Hepatocyte (in vitro differentiated cells): ENCODE results near the gene PRR3. TPM values are rescaled to one million over a fixed set of nuclear protein-coding genes. Genes with fewer than 3 reads are reported as not detected.

ENCODE experiments used
- DNase-seq: peaks from one replicate; pipeline ENCODE4 v3.0.0-alpha.2; 2016; ENCODE audit warnings: low spot score
- H2AFZ ChIP-seq: fragments of 200-600 bp; sonication (generic); 2 replicates; pipeline ENCODE4 v1.6.0; 2016; ENCODE audit warnings: antibody characterized with exemption, mild to moderate bottlenecking
- H3K27ac ChIP-seq: fragments of 200-600 bp; sonication (generic); 2 replicates; pipeline ENCODE4 v1.5.1; 2016; ENCODE audit warnings: mild to moderate bottlenecking
- H3K27me3 ChIP-seq: fragments of 200-600 bp; sonication (generic); 2 replicates; pipeline ENCODE4 v1.6.1; 2016
- H3K36me3 ChIP-seq: fragments of 200-600 bp; sonication (generic); replicated peaks from 2 replicates; pipeline ENCODE4 v1.5.1; 2016; ENCODE audit warnings: low read depth; ENCODE audit not compliant: insufficient read depth
- H3K4me1 ChIP-seq: fragments of 200-600 bp; sonication (generic); 2 replicates; pipeline ENCODE4 v1.5.1; 2016; ENCODE audit warnings: mild to moderate bottlenecking, moderate library complexity; ENCODE audit not compliant: insufficient read depth
- H3K4me2 ChIP-seq: fragments of 200-600 bp; sonication (generic); 2 replicates; pipeline ENCODE4 v1.6.0; 2016
- H3K4me3 ChIP-seq: fragments of 200-600 bp; sonication (generic); 2 replicates; pipeline ENCODE4 v1.5.1; 2016; ENCODE audit warnings: mild to moderate bottlenecking
- H3K79me2 ChIP-seq: fragments of 200-600 bp; sonication (generic); 2 replicates; pipeline ENCODE4 v1.6.0; 2017; ENCODE audit warnings: mild to moderate bottlenecking
- H3K9me2 ChIP-seq: fragments of 200-600 bp; sonication (generic); replicated peaks from 2 replicates; pipeline ENCODE4 v1.6.0; 2017; ENCODE audit warnings: mild to moderate bottlenecking; ENCODE audit not compliant: insufficient read depth
- H3K9me3 ChIP-seq: fragments of 200-600 bp; sonication (generic); 2 replicates; pipeline ENCODE4 v1.5.1; 2016; ENCODE audit warnings: low read depth, mild to moderate bottlenecking
- H4K20me1 ChIP-seq: fragments of 200-600 bp; sonication (generic); 2 replicates; pipeline ENCODE4 v1.6.0; 2016; ENCODE audit warnings: mild to moderate bottlenecking; ENCODE audit not compliant: insufficient read depth, poor library complexity, severe bottlenecking
- EZH2 ChIP-seq: fragments of 200-600 bp; sonication (generic); IDR thresholded peaks from 2 replicates; pipeline ENCODE4 v1.6.1; 2016; ENCODE audit warnings: antibody characterized with exemption, mild to moderate bottlenecking, borderline replicate concordance
- EZH2phosphoT487 ChIP-seq: fragments of 200-600 bp; sonication (generic); IDR thresholded peaks from one replicate; pipeline ENCODE4 v1.6.1; 2018; ENCODE audit warnings: antibody characterized with exemption, mild to moderate bottlenecking, low read depth, moderate library complexity; ENCODE audit not compliant: unreplicated experiment, severe bottlenecking
- WGBS: methylation state at CpG from one replicate; pipeline ENCODE4 v1.1.6; 2016; ENCODE audit warnings: low lambda C conversion rate; ENCODE audit errors: missing lambda C conversion rate; 5-methylcytosine and 5-hydroxymethylcytosine counted together
- polyA plus RNA-seq: library from polyadenylated mRNA; unstranded; fragments of >200 nt; fragmentation: Nextera tagmentation; extraction: Ambion mirVana; gene quantifications from 2 replicates; pipeline ENCODE4 v1.2.1, GENCODE V29; 2016
- total RNA-seq: library from RNA; depleted of rRNA; stranded (reverse); fragments of >200 nt; gene quantifications from 2 replicates; pipeline ENCODE4 v1.2.3, GENCODE V29; 2014
- TF ChIP-seq, protein P1 (sequence below): fragments of 200-600 bp; sonication (generic); IDR thresholded peaks from 2 replicates; pipeline ENCODE4 v1.5.1; 2016; ENCODE audit warnings: antibody characterized with exemption, mild to moderate bottlenecking; ENCODE audit not compliant: poor library complexity

The PRR3 gene
- total and polyA plus RNA-seq, 2 experiments from 2014 or later: 7.8 to 10.1 TPM

- Histone ChIP-seq H3K9me3 (no peaks in the 10 kb centered on the region), H3K4me3 (no peak overlapping the region), H2AFZ (no peak overlapping the region), H3K9me2 (no peaks in the 10 kb centered on the region), H3K4me1 (no peaks in the 10 kb centered on the region), H3K27ac (no peak overlapping the region), H3K79me2 (no peaks in the 10 kb centered on the region), H3K27me3 (no peaks in the 10 kb centered on the region), H4K20me1 (no peaks in the 10 kb centered on the region), H3K36me3 (no peaks in the 10 kb centered on the region), H3K4me2 (no peak overlapping the region)
- TF ChIP-seq, protein P1, sequence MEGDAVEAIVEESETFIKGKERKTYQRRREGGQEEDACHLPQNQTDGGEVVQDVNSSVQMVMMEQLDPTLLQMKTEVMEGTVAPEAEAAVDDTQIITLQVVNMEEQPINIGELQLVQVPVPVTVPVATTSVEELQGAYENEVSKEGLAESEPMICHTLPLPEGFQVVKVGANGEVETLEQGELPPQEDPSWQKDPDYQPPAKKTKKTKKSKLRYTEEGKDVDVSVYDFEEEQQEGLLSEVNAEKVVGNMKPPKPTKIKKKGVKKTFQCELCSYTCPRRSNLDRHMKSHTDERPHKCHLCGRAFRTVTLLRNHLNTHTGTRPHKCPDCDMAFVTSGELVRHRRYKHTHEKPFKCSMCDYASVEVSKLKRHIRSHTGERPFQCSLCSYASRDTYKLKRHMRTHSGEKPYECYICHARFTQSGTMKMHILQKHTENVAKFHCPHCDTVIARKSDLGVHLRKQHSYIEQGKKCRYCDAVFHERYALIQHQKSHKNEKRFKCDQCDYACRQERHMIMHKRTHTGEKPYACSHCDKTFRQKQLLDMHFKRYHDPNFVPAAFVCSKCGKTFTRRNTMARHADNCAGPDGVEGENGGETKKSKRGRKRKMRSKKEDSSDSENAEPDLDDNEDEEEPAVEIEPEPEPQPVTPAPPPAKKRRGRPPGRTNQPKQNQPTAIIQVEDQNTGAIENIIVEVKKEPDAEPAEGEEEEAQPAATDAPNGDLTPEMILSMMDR: no peak
- TF ChIP-seq EZH2 (no peak), EZH2phosphoT487 (no peak)
- WGBS: 95% methylated on average over 3 of the region's 3 CpGs
- DNase-seq: no peak
Observed at GRCh38 chr6:30543821-30544220, 13.3 kb upstream of the PRR3 start.

DNA sequence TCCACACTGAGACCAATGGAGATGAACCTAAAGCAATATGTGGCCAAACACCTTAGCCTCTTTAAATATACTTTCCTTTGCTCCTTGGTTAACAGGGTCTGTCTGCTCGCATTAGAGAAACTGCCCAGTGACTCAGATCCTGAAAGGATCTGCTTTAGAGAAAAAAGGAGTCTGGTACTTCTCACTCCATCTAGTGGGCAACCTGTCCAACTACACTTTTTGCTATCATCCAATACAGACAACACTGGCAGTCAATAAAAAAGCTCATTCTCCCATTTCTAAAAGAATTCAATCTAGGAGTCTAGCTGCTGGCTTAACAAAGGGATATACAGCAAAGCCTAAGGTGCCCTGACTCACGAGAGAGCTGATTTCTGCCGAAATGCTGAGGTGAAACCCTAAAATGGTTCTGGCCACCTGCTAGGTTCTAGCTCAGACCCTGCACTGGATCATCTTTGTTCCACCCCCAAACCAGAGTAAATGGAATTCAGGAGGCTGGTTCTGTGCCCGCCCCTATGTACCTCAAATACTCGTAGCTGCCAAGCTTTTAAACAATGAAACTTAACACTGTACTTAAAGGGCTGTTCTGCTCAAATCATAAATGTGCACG is 12.3 kb upstream of the PRR3 start:
- H3K36me3 ChIP-seq: no peaks in the 10 kb centered on the region
- no peak overlapping the region for H3K4me3 ChIP-seq
- no peak overlapping the region for H2AFZ ChIP-seq
- H3K9me3 ChIP-seq: no peaks in the 10 kb centered on the region
- no peak overlapping the region for H3K27ac ChIP-seq
- H4K20me1 ChIP-seq: no peaks in the 10 kb centered on the region
- TF ChIP-seq, protein P1: peak; percentile 68
- no peak for TF ChIP-seq EZH2phosphoT487
- H3K9me2 ChIP-seq: no peaks in the 10 kb centered on the region
- WGBS: 36% methylated on average over 6 of the region's 6 CpGs
- H3K27me3 ChIP-seq: no peaks in the 10 kb centered on the region
- no peaks in the 10 kb centered on the region for H3K79me2 ChIP-seq
- peak; percentile 79 for DNase-seq
- no peak overlapping the region for H3K4me2 ChIP-seq
- H3K4me1 ChIP-seq: no peaks in the 10 kb centered on the region

GRCh38 chr6:30547454-30547853 is 9.6 kb upstream of the PRR3 start:
- Histone ChIP-seq H3K4me3 (no peak overlapping the region), H3K4me2 (no peak overlapping the region), H3K79me2 (no peaks in the 10 kb centered on the region), H3K9me3 (no peaks in the 10 kb centered on the region), H3K9me2 (no peaks in the 10 kb centered on the region), H3K27me3 (no peaks in the 10 kb centered on the region), H2AFZ (no peak overlapping the region), H4K20me1 (no peaks in the 10 kb centered on the region), H3K27ac (no peak overlapping the region), H3K4me1 (no peaks in the 10 kb centered on the region), H3K36me3 (no peaks in the 10 kb centered on the region)
- no peak for DNase-seq
- TF ChIP-seq, protein P1: no peak
- TF ChIP-seq EZH2phosphoT487: no peak
- no peak for TF ChIP-seq EZH2
- 90% methylated on average over 6 of the region's 6 CpGs for WGBS

GRCh38 chr6:30548375-30548774 is 8.7 kb upstream of the PRR3 start:
- no peaks in the 10 kb centered on the region for H3K27me3 ChIP-seq
- no peak overlapping the region for H2AFZ ChIP-seq
- no peaks in the 10 kb centered on the region for H3K36me3 ChIP-seq
- H4K20me1 ChIP-seq: no peaks in the 10 kb centered on the region
- TF ChIP-seq, protein P1: no peak
- no peak for TF ChIP-seq EZH2
- TF ChIP-seq EZH2phosphoT487: no peak
- H3K27ac ChIP-seq: no peak overlapping the region
- H3K4me2 ChIP-seq: no peak overlapping the region
- no peaks in the 10 kb centered on the region for H3K4me1 ChIP-seq
- DNase-seq: no peak
- H3K9me3 ChIP-seq: no peaks in the 10 kb centered on the region
- 81% methylated on average over 2 of the region's 2 CpGs for WGBS
- H3K4me3 ChIP-seq: no peak overlapping the region
- H3K79me2 ChIP-seq: no peaks in the 10 kb centered on the region
- no peaks in the 10 kb centered on the region for H3K9me2 ChIP-seq
